K562 (cell line): ENCODE results near the gene ST3GAL3. TPM values are rescaled to one million over a fixed set of nuclear protein-coding genes. Genes with fewer than 3 reads are reported as not detected.
A peak's percentile ranks its signal among the peaks of the same experiment; 100 is the strongest.

ENCODE experiments used
- CTBP1 ChIP-seq: fragments of 450-650 bp; IDR thresholded peaks from 2 replicates; pipeline ENCODE4 v1.6.1; 2016; ENCODE audit warnings: borderline replicate concordance
- FOXK1 ChIP-seq: sonication (generic); formaldehyde crosslinking; IDR thresholded peaks from 2 replicates; pipeline ENCODE4 v1.8.0; 2022; ENCODE audit warnings: missing genetic modification reagents, mild to moderate bottlenecking, borderline replicate concordance
- KAT8 ChIP-seq: fragments of 450-650 bp; IDR thresholded peaks from 2 replicates; pipeline ENCODE4 v1.6.1; 2016; ENCODE audit warnings: low read depth, mild to moderate bottlenecking
- NR3C1 ChIP-seq: sonication (generic); formaldehyde crosslinking; IDR thresholded peaks from 2 replicates; pipeline ENCODE4 v1.8.1; 2022; ENCODE audit warnings: missing genetic modification reagents
- NRF1 ChIP-seq, 2 experiments: fragments of 450-650 bp; IDR thresholded peaks in 1 of 2; conservative IDR thresholded peaks in 1 of 2; 2 replicates each; pipeline ENCODE4 v1.6.1; 2014; ENCODE audit warnings: mild to moderate bottlenecking in 2 of 2
- SRSF3 ChIP-seq: fragments of 200-400 bp; formaldehyde crosslinking; IDR thresholded peaks from 2 replicates; pipeline ENCODE4 v1.6.1; 2016; ENCODE audit warnings: mild to moderate bottlenecking, low read length, moderate library complexity; ENCODE audit not compliant: insufficient read depth
- TRIM28 ChIP-seq: fragments of 450-650 bp; IDR thresholded peaks from 2 replicates; pipeline ENCODE4 v1.6.1; 2017
- ZBTB7A ChIP-seq: IDR thresholded peaks from 2 replicates; pipeline ENCODE4 v1.6.1; 2011; ENCODE audit warnings: low read depth, mild to moderate bottlenecking, low read length, moderate library complexity, borderline replicate concordance; ENCODE audit not compliant: control insufficient read depth
- ZEB2 ChIP-seq: fragments of 450-650 bp; IDR thresholded peaks from 2 replicates; pipeline ENCODE4 v1.6.1; 2016
- ZKSCAN3 ChIP-seq: fragments of 250-450 bp; sonication (Bioruptor Pico); IDR thresholded peaks from 2 replicates; pipeline ENCODE4 v1.4.0; 2020
- ZNF436 ChIP-seq: fragments of 250-450, 450-650 bp; sonication (Bioruptor Pico); formaldehyde crosslinking; IDR thresholded peaks from 2 replicates; pipeline ENCODE4 v1.7.0; 2020; ENCODE audit warnings: mild to moderate bottlenecking
- ZNF830 ChIP-seq: fragments of 250-450 bp; sonication (Bioruptor Pico); IDR thresholded peaks from 2 replicates; pipeline ENCODE4 v1.5.0; 2021; ENCODE audit warnings: mild to moderate bottlenecking
- polyA plus RNA-seq, 8 experiments: library from polyadenylated mRNA; depleted of rRNA in 4 of 8; stranded (reverse) in 5 of 8; unstranded in 3 of 8; fragments of >200 nt; fragmentation: Nextera tagmentation in 2 of 8; fragmentation: Illumina TruSeq in 1 of 8; extraction: Ambion mirVana in 2 of 8; extraction: Trizol in 1 of 8; gene quantifications; 2 replicates each; pipeline versions ENCODE4 v1.2.1 to v1.2.3, GENCODE V29; 2011 to 2014; ENCODE audit warnings: inconsistent platforms in 1 of 8, missing spikeins in 1 of 8
- total RNA-seq, 7 experiments: library from RNA; depleted of rRNA in 6 of 7; stranded (reverse); fragments of >200 nt in 6 of 7; fragmentation: Illumina TruSeq in 2 of 7; extraction: Trizol in 2 of 7; gene quantifications; 2 replicates each; pipeline versions ENCODE4 v1.2.1 to v1.2.3, GENCODE V29; 2011 to 2021; ENCODE audit warnings: low replicate concordance in 1 of 7
- TF ChIP-seq, protein P1 (sequence below), 3 experiments: IDR thresholded peaks in 2 of 3; conservative IDR thresholded peaks in 1 of 3; 2 replicates each; pipeline ENCODE4 v1.5.1; 2011 to 2012; ENCODE audit warnings: low read length in 3 of 3, mild to moderate bottlenecking in 3 of 3, control low read depth in 2 of 3, improper control_type of control experiment in 1 of 3, inconsistent platforms in 1 of 3, low read depth in 1 of 3, mixed read lengths in 1 of 3, moderate library complexity in 1 of 3; ENCODE audit not compliant: insufficient read depth in 2 of 3
- TF ChIP-seq, protein P2 (sequence below): sonication (generic); formaldehyde crosslinking; IDR thresholded peaks from 2 replicates; pipeline ENCODE4 v1.8.0; 2022; ENCODE audit warnings: missing genetic modification reagents, mild to moderate bottlenecking, moderate library complexity, borderline replicate concordance
- TF ChIP-seq, protein P3 (sequence below): sonication (generic); formaldehyde crosslinking; IDR thresholded peaks from 2 replicates; pipeline ENCODE4 v1.8.1; 2023; ENCODE audit warnings: missing genetic modification reagents, mild to moderate bottlenecking, borderline replicate concordance
- TF ChIP-seq, protein P4 (sequence below), 2 experiments: IDR thresholded peaks in 1 of 2; conservative IDR thresholded peaks in 1 of 2; 2 replicates each; pipeline ENCODE4 v1.6.1; 2016; ENCODE audit warnings: low read depth in 2 of 2, mild to moderate bottlenecking in 1 of 2, missing compliant biosample characterization in 1 of 2, missing genetic modification characterization in 1 of 2, moderate library complexity in 1 of 2

Gene ST3GAL3
- total and polyA plus RNA-seq, 9 of the 15 experiments (the other 6 are each of a cell fraction or from before 2014, with no cell fraction given), result 1.2 to 18.9 (median 11.0) TPM

DNA sequence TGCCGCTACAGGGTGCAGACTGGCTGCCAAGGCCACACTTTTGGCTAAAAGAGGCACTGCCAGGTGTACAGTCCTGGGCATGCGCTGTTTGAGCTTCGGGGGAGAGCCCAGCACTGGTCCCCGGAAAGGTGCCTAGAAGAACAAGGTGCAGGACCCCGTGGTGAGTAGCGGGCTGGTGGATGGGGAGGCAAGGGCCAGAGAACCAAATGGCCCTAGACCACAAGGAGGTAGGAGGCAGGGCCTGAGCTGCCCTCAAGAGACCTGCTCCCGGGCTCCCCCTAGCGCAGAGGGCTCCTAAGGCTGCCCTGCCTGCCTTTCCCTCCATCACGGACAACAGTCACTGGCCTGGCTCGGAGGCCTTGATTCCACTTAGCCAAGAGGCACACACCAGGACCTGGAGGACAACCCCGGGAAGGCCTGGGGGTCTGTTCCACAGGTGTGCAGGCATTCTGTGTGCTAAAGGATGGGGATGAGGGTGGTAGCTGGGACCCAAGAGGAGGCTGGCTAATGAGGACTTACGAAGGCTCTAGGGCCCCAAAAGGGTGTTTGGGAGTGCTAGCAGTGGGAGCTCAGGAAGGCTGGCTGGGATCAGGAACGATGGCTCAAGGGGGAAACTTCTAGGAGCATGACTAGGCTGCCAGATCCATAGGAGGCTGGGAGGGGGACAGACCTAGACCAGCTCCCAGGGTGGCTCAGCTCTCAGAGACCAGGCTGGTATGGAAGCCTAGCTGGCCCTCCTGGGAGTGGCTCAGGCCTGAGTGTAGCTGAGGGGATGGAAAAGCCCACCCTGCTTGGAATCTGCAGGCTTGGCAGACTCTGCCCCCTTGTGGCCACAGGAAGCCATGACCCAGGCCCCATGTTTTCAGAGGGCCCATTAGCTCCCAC, 227.0 kb downstream of the ST3GAL3 start (continued):
- TF ChIP-seq, protein P1, sequence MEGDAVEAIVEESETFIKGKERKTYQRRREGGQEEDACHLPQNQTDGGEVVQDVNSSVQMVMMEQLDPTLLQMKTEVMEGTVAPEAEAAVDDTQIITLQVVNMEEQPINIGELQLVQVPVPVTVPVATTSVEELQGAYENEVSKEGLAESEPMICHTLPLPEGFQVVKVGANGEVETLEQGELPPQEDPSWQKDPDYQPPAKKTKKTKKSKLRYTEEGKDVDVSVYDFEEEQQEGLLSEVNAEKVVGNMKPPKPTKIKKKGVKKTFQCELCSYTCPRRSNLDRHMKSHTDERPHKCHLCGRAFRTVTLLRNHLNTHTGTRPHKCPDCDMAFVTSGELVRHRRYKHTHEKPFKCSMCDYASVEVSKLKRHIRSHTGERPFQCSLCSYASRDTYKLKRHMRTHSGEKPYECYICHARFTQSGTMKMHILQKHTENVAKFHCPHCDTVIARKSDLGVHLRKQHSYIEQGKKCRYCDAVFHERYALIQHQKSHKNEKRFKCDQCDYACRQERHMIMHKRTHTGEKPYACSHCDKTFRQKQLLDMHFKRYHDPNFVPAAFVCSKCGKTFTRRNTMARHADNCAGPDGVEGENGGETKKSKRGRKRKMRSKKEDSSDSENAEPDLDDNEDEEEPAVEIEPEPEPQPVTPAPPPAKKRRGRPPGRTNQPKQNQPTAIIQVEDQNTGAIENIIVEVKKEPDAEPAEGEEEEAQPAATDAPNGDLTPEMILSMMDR (IDR thresholded peaks at IDR 0.05 in 2 of 3, conservative IDR thresholded peaks at IDR 0.05 in 1 of 3; ENCODE audit: insufficient read depth in 2 of 3, low read depth in 1 of 3, low read length in 3 of 3), result peak; percentile 95 to 99 (median 98)
- TF ChIP-seq, protein P2, sequence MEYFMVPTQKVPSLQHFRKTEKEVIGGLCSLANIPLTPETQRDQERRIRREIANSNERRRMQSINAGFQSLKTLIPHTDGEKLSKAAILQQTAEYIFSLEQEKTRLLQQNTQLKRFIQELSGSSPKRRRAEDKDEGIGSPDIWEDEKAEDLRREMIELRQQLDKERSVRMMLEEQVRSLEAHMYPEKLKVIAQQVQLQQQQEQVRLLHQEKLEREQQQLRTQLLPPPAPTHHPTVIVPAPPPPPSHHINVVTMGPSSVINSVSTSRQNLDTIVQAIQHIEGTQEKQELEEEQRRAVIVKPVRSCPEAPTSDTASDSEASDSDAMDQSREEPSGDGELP (CRISPR knock-in tag), result peak; percentile 25; the same call in 1 of the 2 replicates
- TF ChIP-seq ZBTB7A (peak; percentile 84), CTBP1 (peak; percentile 53; the same call in 1 of the 2 replicates), NRF1 (conservative IDR thresholded peaks at IDR 0.05 in 1 of 2, IDR thresholded peaks at IDR 0.05 in 1 of 2) (peak; percentile 3 to 13; a peak in 1 of 4 replicates), ZKSCAN3 (CRISPR knock-in tag) (no peak), ZNF830 (CRISPR knock-in tag) (no peak), TRIM28 (no peak), ZNF436 (CRISPR knock-in tag) (no peak), ZEB2 (0 out of 2 replicates have a peak, but pooled peaks have one; percentile 16), NR3C1 (CRISPR knock-in tag) (no peak), KAT8 (no peak), FOXK1 (peak; percentile 89), SRSF3 (no peak)
- TF ChIP-seq, protein P3, sequence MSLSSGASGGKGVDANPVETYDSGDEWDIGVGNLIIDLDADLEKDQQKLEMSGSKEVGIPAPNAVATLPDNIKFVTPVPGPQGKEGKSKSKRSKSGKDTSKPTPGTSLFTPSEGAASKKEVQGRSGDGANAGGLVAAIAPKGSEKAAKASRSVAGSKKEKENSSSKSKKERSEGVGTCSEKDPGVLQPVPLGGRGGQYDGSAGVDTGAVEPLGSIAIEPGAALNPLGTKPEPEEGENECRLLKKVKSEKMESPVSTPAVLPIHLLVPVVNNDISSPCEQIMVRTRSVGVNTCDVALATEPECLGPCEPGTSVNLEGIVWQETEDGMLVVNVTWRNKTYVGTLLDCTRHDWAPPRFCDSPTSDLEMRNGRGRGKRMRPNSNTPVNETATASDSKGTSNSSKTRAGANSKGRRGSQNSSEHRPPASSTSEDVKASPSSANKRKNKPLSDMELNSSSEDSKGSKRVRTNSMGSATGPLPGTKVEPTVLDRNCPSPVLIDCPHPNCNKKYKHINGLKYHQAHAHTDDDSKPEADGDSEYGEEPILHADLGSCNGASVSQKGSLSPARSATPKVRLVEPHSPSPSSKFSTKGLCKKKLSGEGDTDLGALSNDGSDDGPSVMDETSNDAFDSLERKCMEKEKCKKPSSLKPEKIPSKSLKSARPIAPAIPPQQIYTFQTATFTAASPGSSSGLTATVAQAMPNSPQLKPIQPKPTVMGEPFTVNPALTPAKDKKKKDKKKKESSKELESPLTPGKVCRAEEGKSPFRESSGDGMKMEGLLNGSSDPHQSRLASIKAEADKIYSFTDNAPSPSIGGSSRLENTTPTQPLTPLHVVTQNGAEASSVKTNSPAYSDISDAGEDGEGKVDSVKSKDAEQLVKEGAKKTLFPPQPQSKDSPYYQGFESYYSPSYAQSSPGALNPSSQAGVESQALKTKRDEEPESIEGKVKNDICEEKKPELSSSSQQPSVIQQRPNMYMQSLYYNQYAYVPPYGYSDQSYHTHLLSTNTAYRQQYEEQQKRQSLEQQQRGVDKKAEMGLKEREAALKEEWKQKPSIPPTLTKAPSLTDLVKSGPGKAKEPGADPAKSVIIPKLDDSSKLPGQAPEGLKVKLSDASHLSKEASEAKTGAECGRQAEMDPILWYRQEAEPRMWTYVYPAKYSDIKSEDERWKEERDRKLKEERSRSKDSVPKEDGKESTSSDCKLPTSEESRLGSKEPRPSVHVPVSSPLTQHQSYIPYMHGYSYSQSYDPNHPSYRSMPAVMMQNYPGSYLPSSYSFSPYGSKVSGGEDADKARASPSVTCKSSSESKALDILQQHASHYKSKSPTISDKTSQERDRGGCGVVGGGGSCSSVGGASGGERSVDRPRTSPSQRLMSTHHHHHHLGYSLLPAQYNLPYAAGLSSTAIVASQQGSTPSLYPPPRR (CRISPR knock-in tag), result no peak
- TF ChIP-seq, protein P4, sequence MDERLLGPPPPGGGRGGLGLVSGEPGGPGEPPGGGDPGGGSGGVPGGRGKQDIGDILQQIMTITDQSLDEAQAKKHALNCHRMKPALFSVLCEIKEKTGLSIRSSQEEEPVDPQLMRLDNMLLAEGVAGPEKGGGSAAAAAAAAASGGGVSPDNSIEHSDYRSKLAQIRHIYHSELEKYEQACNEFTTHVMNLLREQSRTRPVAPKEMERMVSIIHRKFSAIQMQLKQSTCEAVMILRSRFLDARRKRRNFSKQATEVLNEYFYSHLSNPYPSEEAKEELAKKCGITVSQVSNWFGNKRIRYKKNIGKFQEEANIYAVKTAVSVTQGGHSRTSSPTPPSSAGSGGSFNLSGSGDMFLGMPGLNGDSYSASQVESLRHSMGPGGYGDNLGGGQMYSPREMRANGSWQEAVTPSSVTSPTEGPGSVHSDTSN (CRISPR knock-in tag; IDR thresholded peaks at IDR 0.05; ENCODE audit: low read depth), result no peak
- TF ChIP-seq, protein P4 (tag; conservative IDR thresholded peaks at IDR 0.05; ENCODE audit: low read depth), result no peak
